ENCODE measurements around the gene CLCN6. TPM values are rescaled to one million over a fixed set of nuclear protein-coding genes. Genes with fewer than 3 reads are reported as not detected.
"Not testable (repeated sequence)": the region's sequence is repeated elsewhere in the genome, so short reads cannot be mapped to it uniquely, and the experiment has no call there.

The CLCN6 gene
- polyA plus RNA-seq, 1 experiment: 9.0 TPM

DNA sequence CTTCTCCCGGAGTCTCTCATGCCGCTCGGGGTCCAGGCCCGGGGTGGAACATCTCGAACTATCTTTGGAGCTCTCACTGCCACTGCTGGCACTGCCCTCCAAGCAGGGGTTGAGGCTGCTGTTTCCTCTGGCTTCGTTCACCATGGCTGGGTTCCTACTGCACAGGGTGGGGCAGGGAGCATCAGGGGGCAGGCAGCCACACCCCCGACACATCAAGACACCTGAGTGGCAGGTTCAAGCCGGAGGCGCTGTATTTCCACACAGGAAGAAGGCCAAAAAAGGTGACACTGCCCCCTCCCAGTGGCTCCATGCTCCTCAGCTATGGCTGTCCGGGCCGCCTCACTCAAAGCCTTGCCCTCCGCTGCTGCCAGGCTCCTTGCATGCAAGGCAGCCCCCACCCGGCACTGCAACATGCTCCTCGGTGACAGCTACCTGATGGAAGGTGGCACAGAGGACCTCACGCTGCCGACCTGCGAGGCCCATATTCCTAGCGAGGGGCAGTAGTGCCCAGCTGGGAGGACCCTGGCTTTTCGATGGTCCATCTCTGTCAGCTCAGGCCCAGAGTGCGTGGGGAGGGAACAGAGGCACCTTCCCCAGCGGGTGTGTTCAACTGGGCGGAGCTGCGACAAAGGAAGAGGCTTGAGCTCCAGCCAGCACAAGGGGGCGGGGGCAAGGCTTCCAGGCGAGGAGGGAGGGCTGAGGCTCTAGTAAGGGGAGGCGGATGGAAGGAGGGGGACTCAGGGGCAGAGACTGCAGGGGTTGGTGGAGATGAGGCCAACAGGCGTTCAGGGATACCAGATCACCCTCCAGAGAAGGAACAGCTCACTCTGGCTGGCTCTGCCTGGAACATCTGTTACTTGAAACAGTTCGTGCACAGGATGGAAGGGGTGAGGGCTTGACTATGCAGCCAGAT is 2.8 kb upstream of the CLCN6 start:
- peak; percentile 95 for DNase-seq (ENCODE audit: low read depth, low spot score)
- ChIA-PET CTCF (interaction anchor here (0.6 to 3.6 kb wide), 3 partner anchors 17 to 513 kb away, joined by 3 to 32 read pairs (median 3); no protein-coding TSS in a partner anchor), POLR2A (interaction anchor here (0.6 to 1.9 kb wide), 10 partner anchors 10 to 661 kb away, joined by 3 to 22 read pairs (median 6); partner anchors contain the start of gene MIIP)
- peak overlapping the region; percentile 82 for H3K4me3 ChIP-seq (ENCODE audit: low read depth, low read length)
- no peaks in the 10 kb centered on the region for H3K27me3 ChIP-seq (ENCODE audit: control insufficient read depth, insufficient read depth, low read length)
- no peaks in the 10 kb centered on the region; the same call in 1 of the 2 replicates for H3K9me3 ChIP-seq (ENCODE audit: control insufficient read depth, insufficient read depth, low read length)
- TF ChIP-seq, protein P1, sequence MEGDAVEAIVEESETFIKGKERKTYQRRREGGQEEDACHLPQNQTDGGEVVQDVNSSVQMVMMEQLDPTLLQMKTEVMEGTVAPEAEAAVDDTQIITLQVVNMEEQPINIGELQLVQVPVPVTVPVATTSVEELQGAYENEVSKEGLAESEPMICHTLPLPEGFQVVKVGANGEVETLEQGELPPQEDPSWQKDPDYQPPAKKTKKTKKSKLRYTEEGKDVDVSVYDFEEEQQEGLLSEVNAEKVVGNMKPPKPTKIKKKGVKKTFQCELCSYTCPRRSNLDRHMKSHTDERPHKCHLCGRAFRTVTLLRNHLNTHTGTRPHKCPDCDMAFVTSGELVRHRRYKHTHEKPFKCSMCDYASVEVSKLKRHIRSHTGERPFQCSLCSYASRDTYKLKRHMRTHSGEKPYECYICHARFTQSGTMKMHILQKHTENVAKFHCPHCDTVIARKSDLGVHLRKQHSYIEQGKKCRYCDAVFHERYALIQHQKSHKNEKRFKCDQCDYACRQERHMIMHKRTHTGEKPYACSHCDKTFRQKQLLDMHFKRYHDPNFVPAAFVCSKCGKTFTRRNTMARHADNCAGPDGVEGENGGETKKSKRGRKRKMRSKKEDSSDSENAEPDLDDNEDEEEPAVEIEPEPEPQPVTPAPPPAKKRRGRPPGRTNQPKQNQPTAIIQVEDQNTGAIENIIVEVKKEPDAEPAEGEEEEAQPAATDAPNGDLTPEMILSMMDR (IDR thresholded peaks at IDR 0.05; ENCODE audit: low read depth, low read length): no peak
- H3K27ac ChIP-seq (ENCODE audit: low read depth, low read length): peak overlapping the region; percentile 70

DNA sequence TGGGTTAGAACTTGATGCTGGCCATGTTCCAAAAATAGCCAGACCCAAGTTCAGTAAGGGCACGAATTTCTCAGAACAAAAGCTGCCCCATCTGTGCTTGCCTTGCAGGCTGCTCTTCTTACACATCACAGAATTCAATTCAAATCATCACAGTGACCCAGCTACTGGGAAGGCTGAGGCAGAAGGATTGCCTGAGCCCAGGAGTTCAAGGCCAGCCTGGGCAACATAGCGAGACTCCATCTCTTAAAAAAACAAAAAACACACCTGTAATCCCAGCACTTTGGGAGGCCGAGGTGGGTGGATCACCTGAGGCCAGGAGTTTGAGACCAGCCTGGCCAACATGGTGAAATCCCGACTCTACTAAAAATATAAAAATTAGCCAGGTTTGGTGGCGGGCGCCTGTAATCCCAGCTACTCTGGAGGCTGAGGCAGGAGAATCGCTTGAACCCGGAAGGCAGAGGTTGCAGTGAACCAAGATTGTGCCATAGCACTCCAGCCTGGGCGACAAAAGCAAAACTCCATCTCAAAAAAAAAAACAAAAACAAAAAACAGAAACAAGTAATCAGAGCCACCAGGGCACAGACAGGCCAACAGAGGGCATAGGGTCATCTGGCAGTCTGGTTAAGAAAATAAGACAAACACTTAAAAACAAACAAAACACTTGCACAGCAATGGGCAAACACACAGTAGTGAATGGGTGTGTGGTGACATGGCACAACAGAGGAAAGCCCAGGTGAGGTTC is 1.9 kb upstream of the CLCN6 start:
- ChIA-PET POLR2A (interaction anchor here (1.2 to 1.9 kb wide), 6 partner anchors 11 to 215 kb away, joined by 3 to 22 read pairs (median 8); partner anchors contain the start of gene MIIP), CTCF (interaction anchor here (3.6 kb wide), 1 partner anchor 18 kb away, joined by 32 read pairs; no protein-coding TSS in a partner anchor)
- not testable (repeated sequence) for H3K27me3 ChIP-seq (ENCODE audit: control insufficient read depth, insufficient read depth, low read length); DNase-seq (ENCODE audit: low read depth, low spot score); H3K9me3 ChIP-seq (ENCODE audit: control insufficient read depth, insufficient read depth, low read length)
- H3K27ac ChIP-seq (ENCODE audit: low read depth, low read length): peak overlapping the region; percentile 94
- H3K4me3 ChIP-seq (ENCODE audit: low read depth, low read length): peak overlapping the region; percentile 82

- Histone ChIP-seq H3K27me3 (ENCODE audit: control insufficient read depth, insufficient read depth, low read length) (no peaks in the 10 kb centered on the region), H3K9me3 (ENCODE audit: control insufficient read depth, insufficient read depth, low read length) (no peaks in the 10 kb centered on the region; the same call in 1 of the 2 replicates), H3K4me3 (ENCODE audit: low read depth, low read length) (peak overlapping the region; percentile 78), H3K27ac (ENCODE audit: low read depth, low read length) (peak overlapping the region; percentile 94)
- ChIA-PET POLR2A (interaction anchor here (0.7 to 1.9 kb wide), 2 partner anchors 12 to 103 kb away, joined by 3 to 7 read pairs; no protein-coding TSS in a partner anchor), CTCF (interaction anchor here (3.6 kb wide), 1 partner anchor 18 kb away, joined by 32 read pairs; no protein-coding TSS in a partner anchor)
- TF ChIP-seq, protein P1 (IDR thresholded peaks at IDR 0.05; ENCODE audit: low read depth, low read length): no peak
- no peak for DNase-seq (ENCODE audit: low read depth, low spot score)
Measured at GRCh38 chr1:11804666-11805421, 1.1 kb upstream of the CLCN6 start.

- no peaks in the 10 kb centered on the region for H3K27me3 ChIP-seq (ENCODE audit: control insufficient read depth, insufficient read depth, low read length)
- H3K9me3 ChIP-seq (ENCODE audit: control insufficient read depth, insufficient read depth, low read length): no peaks in the 10 kb centered on the region; the same call in 1 of the 2 replicates
- H3K4me3 ChIP-seq (ENCODE audit: low read depth, low read length): peak overlapping the region; percentile 84
- ChIA-PET POLR2A (interaction anchor here (0.6 to 1.8 kb wide), 8 partner anchors 13 to 830 kb away, joined by 3 to 22 read pairs (median 4); no protein-coding TSS in a partner anchor), CTCF (interaction anchor here (1.4 to 2.4 kb wide), 3 partner anchors 21 to 768 kb away, joined by 4 to 9 read pairs (median 7); no protein-coding TSS in a partner anchor)
- no peak for DNase-seq (ENCODE audit: low read depth, low spot score)
- H3K27ac ChIP-seq (ENCODE audit: low read depth, low read length): peak overlapping the region; percentile 31
- TF ChIP-seq, protein P1 (IDR thresholded peaks at IDR 0.05; ENCODE audit: low read depth, low read length): no peak
Measured at GRCh38 chr1:11806307-11806936, 431 bp downstream of the CLCN6 start.
